AG10803 (cell line): Measurements from ENCODE around the gene EZR.
A peak's percentile ranks its signal among the peaks of the same experiment; 100 is the strongest.
"Not testable (repeated sequence)": the region's sequence is repeated elsewhere in the genome, so short reads cannot be mapped to it uniquely, and the experiment has no call there.

Source experiments
- DNase-seq: peaks from one replicate; pipeline ENCODE4 v3.0.0; 2010; ENCODE audit warnings: low read depth
- H3K4me3 ChIP-seq: 2 replicates; pipeline ENCODE4 v1.5.1; 2011; ENCODE audit warnings: mild to moderate bottlenecking, low read length, control low read depth
- TF ChIP-seq, protein P1 (sequence below): conservative IDR thresholded peaks from 2 replicates; pipeline ENCODE4 v1.5.1; 2011; ENCODE audit warnings: mild to moderate bottlenecking, low read length, control low read depth, inconsistent platforms

The EZR gene

DNA sequence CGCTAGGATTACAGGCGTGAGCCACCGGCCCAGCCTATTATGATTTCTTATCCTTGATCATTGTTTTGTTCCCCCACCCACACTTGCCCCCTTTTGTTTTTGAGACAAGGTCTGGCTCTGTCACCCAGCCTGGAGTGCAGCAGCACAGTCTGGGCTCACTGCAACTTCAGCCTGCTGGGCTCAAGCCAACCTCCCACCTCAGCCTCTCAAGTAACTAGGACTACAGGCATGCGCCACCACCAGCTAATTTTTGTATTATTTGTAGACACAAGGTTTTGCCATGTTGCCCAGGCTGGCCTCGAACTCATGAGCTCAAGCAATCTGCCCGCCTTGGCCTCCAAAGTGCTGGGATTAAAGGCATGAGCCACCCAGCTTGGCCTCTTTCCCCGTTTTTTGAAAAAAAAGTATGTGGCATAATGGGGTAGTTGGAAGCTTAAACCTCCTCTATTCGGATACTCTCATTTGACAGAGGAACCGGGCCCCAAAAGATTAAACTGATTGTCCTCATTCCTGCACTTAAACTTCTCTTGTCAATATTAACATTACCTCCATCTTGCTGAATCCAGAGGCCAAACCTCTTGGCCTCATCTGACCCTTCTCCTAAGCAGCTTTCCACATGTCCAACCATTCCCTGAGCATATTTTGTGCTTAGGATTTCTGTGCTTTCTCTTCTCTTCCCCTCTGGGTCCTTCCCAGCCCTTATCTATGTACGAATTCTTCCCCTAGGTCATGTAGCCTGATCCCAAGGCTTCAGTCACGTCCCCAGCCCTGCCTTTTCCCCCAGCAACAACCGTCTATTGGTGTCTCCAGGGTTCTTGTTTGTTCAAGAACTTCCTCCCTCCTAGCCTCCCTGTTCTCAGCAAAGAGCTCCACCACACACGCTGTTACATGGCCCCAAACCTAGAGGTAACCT, 6.1 kb upstream of the EZR start:
- no peak for DNase-seq
- TF ChIP-seq, protein P1, sequence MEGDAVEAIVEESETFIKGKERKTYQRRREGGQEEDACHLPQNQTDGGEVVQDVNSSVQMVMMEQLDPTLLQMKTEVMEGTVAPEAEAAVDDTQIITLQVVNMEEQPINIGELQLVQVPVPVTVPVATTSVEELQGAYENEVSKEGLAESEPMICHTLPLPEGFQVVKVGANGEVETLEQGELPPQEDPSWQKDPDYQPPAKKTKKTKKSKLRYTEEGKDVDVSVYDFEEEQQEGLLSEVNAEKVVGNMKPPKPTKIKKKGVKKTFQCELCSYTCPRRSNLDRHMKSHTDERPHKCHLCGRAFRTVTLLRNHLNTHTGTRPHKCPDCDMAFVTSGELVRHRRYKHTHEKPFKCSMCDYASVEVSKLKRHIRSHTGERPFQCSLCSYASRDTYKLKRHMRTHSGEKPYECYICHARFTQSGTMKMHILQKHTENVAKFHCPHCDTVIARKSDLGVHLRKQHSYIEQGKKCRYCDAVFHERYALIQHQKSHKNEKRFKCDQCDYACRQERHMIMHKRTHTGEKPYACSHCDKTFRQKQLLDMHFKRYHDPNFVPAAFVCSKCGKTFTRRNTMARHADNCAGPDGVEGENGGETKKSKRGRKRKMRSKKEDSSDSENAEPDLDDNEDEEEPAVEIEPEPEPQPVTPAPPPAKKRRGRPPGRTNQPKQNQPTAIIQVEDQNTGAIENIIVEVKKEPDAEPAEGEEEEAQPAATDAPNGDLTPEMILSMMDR, result no peak
- H3K4me3 ChIP-seq, result no peak overlapping the region

DNA sequence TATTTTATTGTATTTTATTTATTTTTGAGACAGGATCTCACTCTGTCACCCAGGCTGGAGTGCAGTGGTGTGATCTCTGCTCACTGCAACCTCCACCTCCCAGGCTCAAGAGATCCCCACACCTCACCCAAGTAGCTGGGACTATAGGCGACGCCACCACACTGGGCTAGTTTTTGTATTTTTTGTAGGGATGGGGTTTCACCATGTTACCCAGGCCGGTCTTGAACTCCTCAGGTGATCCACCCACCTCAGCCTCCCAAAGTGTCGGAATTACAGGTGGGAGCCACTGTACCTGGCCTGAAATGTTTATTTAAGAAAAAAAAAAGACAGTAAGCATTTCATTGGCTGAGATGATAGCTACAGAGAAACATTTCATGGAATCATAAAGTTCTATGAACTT, 4.4 kb upstream of the EZR start:
- H3K4me3 ChIP-seq, DNase-seq: not testable (repeated sequence)

DNA sequence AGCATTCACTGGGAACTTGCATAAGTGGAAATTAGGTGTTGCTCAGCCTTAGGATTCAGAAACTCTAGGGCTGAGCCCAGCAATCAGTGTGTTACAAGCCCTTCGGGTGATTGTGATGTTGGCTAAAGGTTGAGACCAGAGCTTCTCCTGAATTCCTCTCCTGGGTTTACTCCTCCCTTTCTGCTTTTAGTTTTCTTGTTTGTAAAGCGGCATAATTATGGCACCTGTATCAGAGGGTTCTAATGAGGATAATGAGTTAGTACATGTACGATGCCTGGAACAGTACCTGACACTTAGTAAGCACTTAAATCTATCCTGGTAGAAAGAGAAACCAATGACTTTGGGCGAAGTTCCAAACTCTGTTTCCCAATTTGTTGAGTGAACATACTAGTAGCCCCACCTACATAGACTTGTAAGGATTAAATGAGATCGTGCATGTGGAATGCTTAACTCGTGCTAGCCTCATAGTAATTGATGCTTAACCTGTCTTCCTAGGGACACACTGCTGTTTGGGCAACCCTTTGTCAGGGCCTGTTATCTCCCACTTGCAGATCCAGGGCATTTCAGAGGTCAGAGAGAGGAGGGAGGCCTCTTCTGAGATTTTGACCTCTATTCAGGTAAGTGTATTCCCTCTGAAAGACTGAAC, 932 bp upstream of the EZR start:
- DNase-seq, result no peak
- TF ChIP-seq, protein P1, result no peak
- peak overlapping the region; percentile 87 for H3K4me3 ChIP-seq

DNA sequence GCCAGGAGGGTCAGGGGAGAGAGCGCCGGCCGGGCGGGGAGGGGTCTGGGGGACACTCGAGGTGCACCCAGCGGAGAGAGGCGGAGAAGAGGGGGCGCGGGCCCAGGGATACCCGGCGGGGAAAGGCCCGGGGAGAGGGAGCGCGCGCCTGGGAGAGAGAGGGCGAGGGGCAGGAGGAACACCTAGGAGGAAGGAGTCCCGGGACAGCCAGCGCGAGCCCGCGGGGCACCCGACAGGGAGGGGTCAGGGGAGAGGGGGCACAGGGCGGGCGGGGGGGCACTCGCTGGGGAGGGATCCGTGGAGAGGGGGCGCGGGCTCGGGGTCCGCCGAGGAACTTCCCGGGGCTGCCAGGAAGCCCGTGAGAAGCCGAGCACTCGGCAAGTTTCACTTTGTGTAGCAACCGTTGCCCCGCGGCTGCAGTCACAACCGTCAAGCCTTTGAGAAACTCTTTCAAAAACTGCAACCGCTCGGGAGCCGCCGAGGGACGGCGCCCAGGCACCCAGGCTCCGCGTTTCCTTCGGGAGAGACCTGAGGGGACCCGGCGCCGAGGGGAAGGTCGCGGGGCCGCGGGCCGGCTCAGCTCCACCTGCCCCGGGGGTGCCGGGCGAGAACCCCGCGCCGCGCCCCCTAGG, 471 bp downstream of the EZR start:
- TF ChIP-seq, protein P1, result no peak
- peak overlapping the region; percentile 87 for H3K4me3 ChIP-seq
- DNase-seq, result peak; percentile 66

DNA sequence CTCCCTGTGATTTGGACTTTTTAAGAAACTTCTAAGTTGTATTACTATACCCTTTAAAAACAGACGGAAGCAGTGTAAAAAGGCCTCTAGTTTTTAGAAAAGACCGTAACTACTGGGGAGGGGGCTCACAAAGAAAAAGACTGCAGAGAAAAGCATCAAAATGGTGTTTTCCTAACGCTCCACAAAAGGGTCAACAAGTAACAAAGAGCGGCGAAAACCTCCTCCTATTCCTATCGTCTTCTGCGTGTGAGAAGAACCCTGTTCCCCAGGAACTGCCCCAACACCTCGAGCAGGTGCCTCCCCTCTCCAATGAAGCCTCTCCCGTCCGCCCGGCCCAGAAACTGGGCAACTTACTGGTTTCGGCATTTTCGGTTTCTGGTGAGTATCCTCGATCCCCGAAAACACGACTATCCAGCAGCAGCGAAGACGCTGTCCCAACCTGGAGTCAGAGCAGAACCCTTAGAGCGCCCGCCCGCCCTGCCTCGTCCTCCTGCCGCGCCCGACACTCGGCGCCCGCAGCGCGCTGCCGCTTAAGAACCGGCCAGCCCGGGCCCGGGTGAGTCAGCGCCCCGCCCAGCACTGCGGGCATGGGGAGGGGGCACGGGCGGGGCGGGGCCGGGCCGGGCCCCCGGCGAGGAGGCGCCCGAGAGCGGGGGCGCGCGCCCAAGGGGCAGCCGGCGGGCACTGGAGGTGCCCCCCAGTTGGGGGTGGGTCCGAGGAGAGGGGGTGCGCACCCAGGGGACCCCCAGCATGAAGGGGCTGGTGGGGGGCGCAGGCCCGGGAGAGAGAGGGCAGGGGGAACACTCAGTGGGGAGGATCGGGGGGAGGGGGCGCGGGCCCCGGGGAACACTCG, 1.2 kb downstream of the EZR start:
- H3K4me3 ChIP-seq, result peak overlapping the region; percentile 87
- TF ChIP-seq, protein P1, result no peak
- peak; percentile 77 for DNase-seq

DNA sequence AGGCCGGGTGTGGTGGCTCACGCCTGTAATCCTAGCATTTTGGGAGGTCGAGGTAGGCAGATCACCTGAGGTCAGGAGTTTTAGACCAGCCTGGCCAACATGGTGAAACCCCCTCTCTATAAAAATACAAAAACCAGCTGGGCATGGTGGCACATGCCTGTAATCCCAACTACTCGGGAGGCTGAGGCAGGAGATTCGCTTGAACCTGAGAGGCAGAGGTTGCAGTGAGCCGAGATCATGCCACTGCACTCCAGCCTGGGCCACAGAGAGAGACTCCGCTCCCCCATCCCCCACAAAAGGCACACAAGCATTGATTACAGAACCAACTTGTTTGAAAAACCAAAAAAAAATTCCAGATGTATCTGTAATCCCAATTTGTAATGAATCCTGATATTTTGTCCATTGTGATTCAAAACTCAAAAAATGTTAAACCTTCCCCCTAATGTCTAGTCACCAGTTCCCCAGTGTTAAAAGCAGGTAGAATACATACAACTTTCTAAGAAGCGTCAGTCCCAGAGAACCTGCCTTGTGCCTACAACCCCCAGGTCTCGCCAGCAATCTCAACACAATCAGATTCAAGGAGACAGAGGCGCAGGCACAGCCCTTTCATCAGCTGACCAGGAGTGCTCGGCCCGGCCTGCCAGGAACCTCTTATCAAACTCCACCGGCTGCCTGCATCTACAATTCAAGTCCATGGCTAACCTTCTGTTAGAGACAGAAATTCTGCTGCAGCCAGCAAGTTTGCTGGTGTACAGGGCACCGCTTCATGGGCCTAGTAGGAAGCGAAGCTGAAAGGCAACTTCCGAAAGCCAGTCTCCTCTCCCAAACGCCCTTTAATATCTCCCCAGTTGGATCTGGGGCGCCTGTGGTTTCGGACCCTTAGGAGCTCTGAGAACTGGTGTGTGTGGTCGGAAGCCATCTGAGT, 2.1 kb downstream of the EZR start:
- TF ChIP-seq, protein P1, result no peak
- peak; percentile 34 for DNase-seq
- H3K4me3 ChIP-seq, result peak overlapping the region; percentile 87
